ENCODE results near the gene PHF2.

GRCh38 chr9:93675336-93676150, 99.2 kb downstream of the PHF2 start:
- TF ChIP-seq CTCF (conservative IDR thresholded peaks at IDR 0.05; ENCODE audit: low read length) (no peak), EZH2phosphoT487 (IDR thresholded peaks at IDR 0.05; ENCODE audit: borderline replicate concordance, low read depth, low read length) (no peak)
